Measurements from ENCODE around the gene ADAM22.

The ADAM22 gene

GRCh38 chr7:87999261-87999660, 65.2 kb downstream of the ADAM22 start:
- no peak for TF ChIP-seq CTCF (IDR thresholded peaks at IDR 0.05; ENCODE audit: low read depth, low read length)
- no peak overlapping the region for H3K4me3 ChIP-seq (ENCODE audit: low read depth, low read length)
- no peak for DNase-seq (ENCODE audit: low read depth, low spot score)
- in situ Hi-C loops (cut with HindIII; ENCODE audit: low sequenced_read_pairs): no loop called here

- H3K4me3 ChIP-seq (ENCODE audit: low read depth, low read length): no peak overlapping the region
- no peak for TF ChIP-seq CTCF (IDR thresholded peaks at IDR 0.05; ENCODE audit: low read depth, low read length)
- no peak for DNase-seq (ENCODE audit: low read depth, low spot score)
- in situ Hi-C loops (cut with HindIII; ENCODE audit: low sequenced_read_pairs): no loop called here
These were observed 67.9 kb downstream of the ADAM22 start for GRCh38 chr7:88001744-88002530.

- no peak overlapping the region for H3K4me3 ChIP-seq (ENCODE audit: low read depth, low read length)
- in situ Hi-C loops (cut with HindIII; ENCODE audit: low sequenced_read_pairs): no loop called here
- DNase-seq (ENCODE audit: low read depth, low spot score): no peak
- no peak for TF ChIP-seq CTCF (IDR thresholded peaks at IDR 0.05; ENCODE audit: low read depth, low read length)
These were observed 68.6 kb downstream of the ADAM22 start for GRCh38 chr7:88002617-88003016.

GRCh38 chr7:88003581-88003980, 69.5 kb downstream of the ADAM22 start:
- DNase-seq (ENCODE audit: low read depth, low spot score): no peak
- TF ChIP-seq CTCF (IDR thresholded peaks at IDR 0.05; ENCODE audit: low read depth, low read length): no peak
- in situ Hi-C loops (cut with HindIII; ENCODE audit: low sequenced_read_pairs): no loop called here
- H3K4me3 ChIP-seq (ENCODE audit: low read depth, low read length): no peak overlapping the region

GRCh38 chr7:88005191-88005590, 71.1 kb downstream of the ADAM22 start:
- no peak for TF ChIP-seq CTCF (IDR thresholded peaks at IDR 0.05; ENCODE audit: low read depth, low read length)
- H3K4me3 ChIP-seq (ENCODE audit: low read depth, low read length): no peak overlapping the region
- in situ Hi-C loops (cut with HindIII; ENCODE audit: low sequenced_read_pairs): no loop called here

GRCh38 chr7:88009651-88010050, 75.6 kb downstream of the ADAM22 start:
- TF ChIP-seq CTCF (IDR thresholded peaks at IDR 0.05; ENCODE audit: low read depth, low read length): no peak
- no peak overlapping the region for H3K4me3 ChIP-seq (ENCODE audit: low read depth, low read length)
- in situ Hi-C loops (cut with HindIII; ENCODE audit: low sequenced_read_pairs): no loop called here
- DNase-seq (ENCODE audit: low read depth, low spot score): peak; percentile 52

More at GRCh38 chr7:88005191-88005590, 71.1 kb downstream of the ADAM22 start:
- DNase-seq (ENCODE audit: low read depth, low spot score): no peak
